ENCODE results near the gene LRRC75A.

LRRC75A gene

GRCh38 chr17:16423226-16423872, 68.6 kb downstream of the LRRC75A start:
- no peaks in the 10 kb centered on the region for H3K4me1 ChIP-seq (ENCODE audit: control insufficient read depth, low read depth, low read length)
- H3K27ac ChIP-seq (ENCODE audit: low read length): no peak overlapping the region
- H3K36me3 ChIP-seq (ENCODE audit: control insufficient read depth, low read depth, low read length): no peaks in the 10 kb centered on the region
- H3K27me3 ChIP-seq (ENCODE audit: control insufficient read depth, insufficient read depth, low read length): no peaks in the 10 kb centered on the region
- no peak overlapping the region for H3K4me3 ChIP-seq (ENCODE audit: low read length)
- no peak overlapping the region for H3K9ac ChIP-seq (ENCODE audit: low read length)
- H3K9me3 ChIP-seq (ENCODE audit: control insufficient read depth, low read depth, low read length): no peaks in the 10 kb centered on the region

DNA sequence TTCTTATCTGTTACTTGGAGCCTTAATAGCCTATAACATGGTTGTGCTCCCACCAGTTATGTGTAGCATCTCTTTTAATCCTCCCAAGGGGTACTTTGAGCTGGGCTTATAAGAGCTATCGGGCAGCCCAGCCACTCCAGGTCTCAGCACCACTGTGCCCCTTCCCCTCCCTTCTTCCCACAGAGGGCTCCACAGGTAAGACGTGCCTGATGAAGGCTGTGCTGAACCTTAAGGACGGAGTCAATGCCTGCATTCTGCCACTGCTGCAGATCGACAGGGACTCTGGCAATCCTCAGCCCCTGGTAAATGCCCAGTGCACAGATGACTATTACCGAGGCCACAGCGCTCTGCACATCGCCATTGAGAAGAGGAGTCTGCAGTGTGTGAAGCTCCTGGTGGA, 69.6 kb downstream of the LRRC75A start:
- H3K9ac ChIP-seq (ENCODE audit: low read length): no peak overlapping the region
- H3K4me3 ChIP-seq (ENCODE audit: low read length): no peak overlapping the region
- H3K27ac ChIP-seq (ENCODE audit: low read length): no peak overlapping the region
- no peaks in the 10 kb centered on the region for H3K27me3 ChIP-seq (ENCODE audit: control insufficient read depth, insufficient read depth, low read length)
- H3K4me1 ChIP-seq (ENCODE audit: control insufficient read depth, low read depth, low read length): no peaks in the 10 kb centered on the region
- no peaks in the 10 kb centered on the region for H3K36me3 ChIP-seq (ENCODE audit: control insufficient read depth, low read depth, low read length)
- no peaks in the 10 kb centered on the region for H3K9me3 ChIP-seq (ENCODE audit: control insufficient read depth, low read depth, low read length)

DNA sequence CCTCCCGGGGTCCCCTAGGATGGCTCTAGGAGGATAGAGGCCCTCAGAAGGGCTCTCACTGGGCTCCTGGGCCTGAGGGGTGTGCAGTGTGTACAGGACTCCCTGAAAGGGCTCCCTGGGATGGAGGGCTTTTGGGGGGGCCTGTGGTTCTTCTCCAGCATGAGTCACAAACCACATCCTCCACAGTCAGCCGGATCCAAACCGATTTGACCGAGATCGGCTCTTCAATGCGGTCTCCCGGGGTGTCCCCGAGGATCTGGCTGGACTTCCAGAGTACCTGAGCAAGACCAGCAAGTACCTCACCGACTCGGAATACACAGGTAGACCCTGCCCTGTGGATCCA, 72.1 kb downstream of the LRRC75A start:
- no peak overlapping the region for H3K9ac ChIP-seq (ENCODE audit: low read length)
- no peaks in the 10 kb centered on the region for H3K9me3 ChIP-seq (ENCODE audit: control insufficient read depth, low read depth, low read length)
- H3K27me3 ChIP-seq (ENCODE audit: control insufficient read depth, insufficient read depth, low read length): no peaks in the 10 kb centered on the region
- H3K36me3 ChIP-seq (ENCODE audit: control insufficient read depth, low read depth, low read length): no peaks in the 10 kb centered on the region
- peaks cover 5% of the 10 kb centered on the region for H3K4me1 ChIP-seq (ENCODE audit: control insufficient read depth, low read depth, low read length)
- no peak overlapping the region for H3K4me3 ChIP-seq (ENCODE audit: low read length)
- H3K27ac ChIP-seq (ENCODE audit: low read length): no peak overlapping the region

DNA sequence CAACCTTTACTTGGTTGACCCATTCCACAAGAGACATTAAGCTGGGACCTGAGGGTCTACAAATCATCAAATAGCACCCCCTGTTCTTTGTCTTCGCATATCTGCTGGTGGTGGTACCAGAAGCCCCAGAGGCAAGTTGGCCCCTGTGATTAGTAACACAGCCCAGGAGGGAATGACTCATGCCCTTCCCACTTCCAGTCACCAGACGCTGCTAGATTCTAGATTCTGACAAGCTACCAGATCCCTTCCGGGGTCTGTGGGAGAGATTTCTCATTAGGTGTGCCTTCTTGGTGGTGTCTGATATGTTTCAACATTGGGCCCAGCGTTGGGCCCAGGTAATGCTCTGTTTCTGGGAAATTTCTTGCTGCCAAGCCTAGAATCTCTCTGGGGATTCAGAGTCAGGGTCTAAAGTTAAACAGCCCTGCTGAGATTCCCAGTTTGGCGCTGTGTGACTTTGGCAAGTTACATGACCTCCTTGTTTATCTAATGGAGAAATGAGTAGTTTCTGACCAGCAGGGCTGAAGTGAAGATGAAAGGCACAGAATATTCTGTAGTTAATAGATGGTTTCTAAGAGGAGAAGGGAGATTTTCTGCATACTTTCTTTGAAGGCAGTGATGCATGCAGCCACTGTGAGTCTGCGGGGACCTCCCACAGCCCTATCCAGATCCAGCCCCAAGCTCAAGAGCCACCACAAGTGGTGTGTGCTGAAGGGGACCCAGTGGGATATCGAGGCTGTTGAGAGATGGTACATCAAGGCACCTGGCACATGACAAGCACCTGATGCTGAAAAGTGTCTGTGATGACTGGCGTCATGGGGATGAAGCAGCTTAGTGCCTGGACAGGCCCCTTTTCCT, 72.7 kb downstream of the LRRC75A start:
- no peaks in the 10 kb centered on the region for H3K9me3 ChIP-seq (ENCODE audit: control insufficient read depth, low read depth, low read length)
- H3K9ac ChIP-seq (ENCODE audit: low read length): no peak overlapping the region
- no peaks in the 10 kb centered on the region for H3K36me3 ChIP-seq (ENCODE audit: control insufficient read depth, low read depth, low read length)
- H3K27ac ChIP-seq (ENCODE audit: low read length): no peak overlapping the region
- no peaks in the 10 kb centered on the region for H3K27me3 ChIP-seq (ENCODE audit: control insufficient read depth, insufficient read depth, low read length)
- no peak overlapping the region for H3K4me3 ChIP-seq (ENCODE audit: low read length)
- H3K4me1 ChIP-seq (ENCODE audit: control insufficient read depth, low read depth, low read length): peaks cover 5% of the 10 kb centered on the region

- Histone ChIP-seq H3K9ac (ENCODE audit: low read length) (no peak overlapping the region), H3K4me1 (ENCODE audit: control insufficient read depth, low read depth, low read length) (peaks cover 5% of the 10 kb centered on the region), H3K36me3 (ENCODE audit: control insufficient read depth, low read depth, low read length) (no peaks in the 10 kb centered on the region), H3K4me3 (ENCODE audit: low read length) (no peak overlapping the region), H3K9me3 (ENCODE audit: control insufficient read depth, low read depth, low read length) (no peaks in the 10 kb centered on the region), H3K27ac (ENCODE audit: low read length) (no peak overlapping the region), H3K27me3 (ENCODE audit: control insufficient read depth, insufficient read depth, low read length) (no peaks in the 10 kb centered on the region)
Observed at GRCh38 chr17:16418685-16419068, 73.3 kb downstream of the LRRC75A start.

DNA sequence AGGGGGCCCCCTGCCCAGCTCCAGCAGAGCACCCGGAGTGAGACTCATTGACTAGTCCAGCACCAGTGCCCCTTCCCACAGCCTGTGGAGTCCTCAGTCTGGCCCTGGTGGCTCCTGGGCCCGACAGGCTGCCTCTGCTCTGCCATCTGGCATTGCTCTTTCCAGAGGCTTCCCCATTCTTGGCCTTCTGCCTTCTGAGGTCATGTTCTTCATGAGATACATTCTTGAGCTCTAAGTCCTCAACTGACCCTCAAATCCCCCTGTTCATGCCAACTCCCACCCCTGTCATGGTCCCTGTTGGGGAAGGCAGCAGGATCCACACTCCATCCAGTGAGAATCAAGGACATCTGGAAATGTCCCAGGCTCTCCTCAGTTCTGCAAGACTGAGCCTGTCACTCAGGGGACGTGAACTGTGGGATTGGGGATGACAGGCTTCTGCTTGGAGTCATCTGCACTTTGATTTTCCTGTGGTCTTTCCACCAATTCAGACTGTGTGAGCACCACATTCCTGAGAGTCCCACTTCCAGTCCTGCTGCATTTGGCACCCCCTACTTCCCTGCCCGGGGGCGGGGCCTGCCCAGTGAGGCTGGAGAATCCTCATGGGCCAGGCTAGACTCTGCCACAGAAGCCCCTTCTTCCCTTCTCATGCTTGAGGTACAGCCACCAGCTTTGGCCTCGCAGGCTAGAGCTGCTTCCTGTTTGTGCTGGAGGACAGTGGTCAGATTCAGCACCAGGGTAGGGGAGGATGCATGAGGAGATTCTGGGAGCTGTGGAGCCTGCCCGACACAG, 73.9 kb downstream of the LRRC75A start:
- Histone ChIP-seq H3K4me1 (ENCODE audit: control insufficient read depth, low read depth, low read length) (peaks cover 5% of the 10 kb centered on the region), H3K4me3 (ENCODE audit: low read length) (no peak overlapping the region), H3K27ac (ENCODE audit: low read length) (no peak overlapping the region), H3K9me3 (ENCODE audit: control insufficient read depth, low read depth, low read length) (no peaks in the 10 kb centered on the region), H3K36me3 (ENCODE audit: control insufficient read depth, low read depth, low read length) (no peaks in the 10 kb centered on the region), H3K9ac (ENCODE audit: low read length) (no peak overlapping the region), H3K27me3 (ENCODE audit: control insufficient read depth, insufficient read depth, low read length) (no peaks in the 10 kb centered on the region)

- no peak overlapping the region for H3K27ac ChIP-seq (ENCODE audit: low read length)
- no peak overlapping the region for H3K4me3 ChIP-seq (ENCODE audit: low read length)
- H3K4me1 ChIP-seq (ENCODE audit: control insufficient read depth, low read depth, low read length): peaks cover 5% of the 10 kb centered on the region
- H3K27me3 ChIP-seq (ENCODE audit: control insufficient read depth, insufficient read depth, low read length): no peaks in the 10 kb centered on the region
- no peaks in the 10 kb centered on the region for H3K36me3 ChIP-seq (ENCODE audit: control insufficient read depth, low read depth, low read length)
- H3K9ac ChIP-seq (ENCODE audit: low read length): no peak overlapping the region
- no peaks in the 10 kb centered on the region for H3K9me3 ChIP-seq (ENCODE audit: control insufficient read depth, low read depth, low read length)
Observed at GRCh38 chr17:16417399-16417798, 74.6 kb downstream of the LRRC75A start.

- Histone ChIP-seq H3K4me1 (ENCODE audit: control insufficient read depth, low read depth, low read length) (peaks cover 5% of the 10 kb centered on the region), H3K36me3 (ENCODE audit: control insufficient read depth, low read depth, low read length) (no peaks in the 10 kb centered on the region), H3K4me3 (ENCODE audit: low read length) (no peak within 1 kb of the TSS), H3K9ac (ENCODE audit: low read length) (no peak within 1 kb of the TSS), H3K27ac (ENCODE audit: low read length) (no peak within 1 kb of the TSS), H3K9me3 (ENCODE audit: control insufficient read depth, low read depth, low read length) (no peaks in the 10 kb centered on the region), H3K27me3 (ENCODE audit: control insufficient read depth, insufficient read depth, low read length) (no peaks in the 10 kb centered on the region)
Observed at GRCh38 chr17:16415031-16415924, 76.7 kb downstream of the LRRC75A start, which contains the start of gene TRPV2. TRPV2 (plus strand) TSS chr17:16415571; CDS start chr17:16417669, 2,098 bp downstream.

DNA sequence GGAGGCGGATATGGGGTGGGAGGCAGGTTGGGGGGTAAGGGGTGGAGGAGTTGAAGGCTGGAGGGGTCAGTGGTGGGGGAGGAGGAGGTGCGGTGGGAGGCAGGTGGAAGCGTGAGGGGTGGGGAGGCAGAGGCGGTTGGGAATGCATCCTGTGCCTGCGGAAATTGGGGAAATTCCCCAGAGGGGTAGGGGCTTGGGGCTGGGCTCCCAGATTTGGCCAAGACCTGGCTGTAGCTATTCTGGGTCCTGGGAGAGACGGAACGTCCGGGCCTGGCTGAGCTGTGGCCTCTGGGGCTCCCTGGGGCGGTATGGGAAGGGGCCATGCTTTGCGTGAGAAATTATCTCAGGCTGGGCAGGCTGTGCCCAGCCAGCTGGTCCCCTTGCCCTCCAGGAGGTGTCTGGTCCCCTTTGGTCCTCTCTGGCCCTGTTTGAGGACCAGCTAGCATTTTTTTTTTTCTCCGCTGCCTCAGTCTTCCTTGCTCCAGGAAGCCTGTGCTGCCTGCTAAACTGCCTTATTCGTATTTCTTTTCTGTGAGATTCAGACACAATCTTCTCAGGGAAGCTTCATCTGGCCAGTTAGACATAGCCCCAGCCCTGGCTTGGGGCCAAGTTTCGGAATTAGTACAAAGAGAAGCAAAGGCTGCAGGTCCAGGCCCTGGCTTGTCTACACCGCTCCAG, 83.9 kb downstream of the LRRC75A start:
- peak overlapping the region; percentile 47 for H3K27ac ChIP-seq (ENCODE audit: low read length)
- H3K4me1 ChIP-seq (ENCODE audit: control insufficient read depth, low read depth, low read length): peaks cover 6% of the 10 kb centered on the region
- peak overlapping the region; percentile 48 for H3K9ac ChIP-seq (ENCODE audit: low read length)
- no peaks in the 10 kb centered on the region for H3K27me3 ChIP-seq (ENCODE audit: control insufficient read depth, insufficient read depth, low read length)
- H3K9me3 ChIP-seq (ENCODE audit: control insufficient read depth, low read depth, low read length): no peaks in the 10 kb centered on the region
- peak overlapping the region; percentile 37 for H3K4me3 ChIP-seq (ENCODE audit: low read length)
- no peaks in the 10 kb centered on the region for H3K36me3 ChIP-seq (ENCODE audit: control insufficient read depth, low read depth, low read length)

DNA sequence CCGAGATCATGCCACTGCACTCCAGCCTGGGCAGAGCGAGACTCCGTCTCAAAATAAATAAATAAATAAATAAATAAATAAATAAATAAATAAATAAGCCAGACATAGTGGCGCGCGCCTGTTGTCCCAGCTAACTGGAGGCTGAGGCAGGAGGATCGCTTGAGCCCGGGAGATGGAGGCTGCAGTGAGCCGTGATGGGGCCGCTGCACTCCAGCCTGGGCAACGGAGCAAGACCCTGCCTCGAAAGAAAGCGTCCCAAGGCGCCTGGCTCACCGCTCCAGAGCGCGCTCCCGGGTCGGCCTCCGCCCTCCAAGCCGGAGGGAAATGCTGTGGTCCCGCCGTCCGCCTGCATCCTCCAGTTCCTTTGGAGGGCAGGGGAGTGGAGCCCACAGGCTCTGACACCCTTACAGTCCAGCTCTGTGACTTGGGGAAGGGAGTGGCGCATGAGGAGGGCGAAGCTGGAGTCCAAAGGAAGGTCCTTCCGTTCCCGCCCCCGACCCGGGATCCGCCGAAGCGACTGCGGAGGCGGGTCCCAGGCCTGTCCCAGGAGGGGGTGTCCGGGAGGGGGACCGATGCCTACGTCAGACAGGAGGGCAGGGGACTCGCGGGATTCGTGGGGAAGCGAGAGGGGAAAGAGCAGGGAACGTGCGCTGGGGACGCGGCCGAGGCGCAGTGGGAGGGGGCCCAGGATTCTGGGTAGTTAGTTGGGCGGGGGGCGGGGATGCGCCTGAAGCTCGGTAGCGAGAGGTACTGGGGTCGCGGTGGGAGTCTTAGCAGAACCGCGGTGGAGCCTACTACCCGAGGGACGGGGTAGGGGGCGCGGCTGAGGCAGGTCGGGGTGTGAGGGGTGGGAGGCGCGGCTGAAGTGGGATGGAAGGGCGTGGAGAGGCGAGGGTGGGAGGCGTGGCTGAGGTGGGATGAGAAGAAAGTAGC, 85.0 kb downstream of the LRRC75A start:
- H3K4me3 ChIP-seq (ENCODE audit: low read length): peak overlapping the region; percentile 67
- H3K9me3 ChIP-seq (ENCODE audit: control insufficient read depth, low read depth, low read length): no peaks in the 10 kb centered on the region
- no peak overlapping the region for H3K27ac ChIP-seq (ENCODE audit: low read length)
- H3K27me3 ChIP-seq (ENCODE audit: control insufficient read depth, insufficient read depth, low read length): no peaks in the 10 kb centered on the region
- H3K36me3 ChIP-seq (ENCODE audit: control insufficient read depth, low read depth, low read length): no peaks in the 10 kb centered on the region
- peaks cover 6% of the 10 kb centered on the region for H3K4me1 ChIP-seq (ENCODE audit: control insufficient read depth, low read depth, low read length)
- H3K9ac ChIP-seq (ENCODE audit: low read length): peak overlapping the region; percentile 73
